Astrocyte (in vitro differentiated cells and primary cell): ENCODE data around the gene EAPP. TPM values are rescaled to one million over a fixed set of nuclear protein-coding genes. Genes with fewer than 3 reads are reported as not detected.
"Not testable (repeated sequence)": the region's sequence is repeated elsewhere in the genome, so short reads cannot be mapped to it uniquely, and the experiment has no call there.

Experiments
- DNase-seq: peaks from one replicate; pipeline ENCODE4 v3.0.0-alpha.2; 2010; ENCODE audit warnings: low read depth
- FAIRE-seq: peaks from 2 replicates; lab custom pipeline; 2011; peaks lifted over from hg19 to GRCh38; lab: Jason Lieb, UNC
- H2AFZ ChIP-seq: 2 replicates; pipeline ENCODE4 v1.6.0; 2012; ENCODE audit warnings: low read depth, low read length, inconsistent platforms
- H3K27ac ChIP-seq: 2 replicates; pipeline ENCODE4 v1.5.1; 2011; ENCODE audit warnings: low read depth, low read length, inconsistent platforms
- H3K27me3 ChIP-seq: 2 replicates; pipeline ENCODE4 v1.6.0; 2011; ENCODE audit warnings: low read length, inconsistent platforms; ENCODE audit not compliant: insufficient read depth
- H3K36me3 ChIP-seq: 2 replicates; pipeline ENCODE4 v1.5.1; 2011; ENCODE audit warnings: low read length, inconsistent platforms; ENCODE audit not compliant: insufficient read depth
- H3K4me1 ChIP-seq: 2 replicates; pipeline ENCODE4 v1.5.1; 2011; ENCODE audit warnings: low read length, inconsistent platforms; ENCODE audit not compliant: insufficient read depth
- H3K4me2 ChIP-seq: 2 replicates; pipeline ENCODE4 v1.6.0; 2012; ENCODE audit warnings: low read length, inconsistent platforms
- H3K4me3 ChIP-seq: 2 replicates; pipeline ENCODE4 v1.5.1; 2011; ENCODE audit warnings: low read depth, mild to moderate bottlenecking, low read length, inconsistent platforms; ENCODE audit not compliant: insufficient read depth
- H3K79me2 ChIP-seq: 2 replicates; pipeline ENCODE4 v1.6.0; 2012; ENCODE audit warnings: mild to moderate bottlenecking, low read length, inconsistent platforms; ENCODE audit not compliant: insufficient read depth
- H3K9ac ChIP-seq: 2 replicates; pipeline ENCODE4 v1.6.0; 2012; ENCODE audit warnings: mild to moderate bottlenecking, low read length, inconsistent platforms
- H3K9me3 ChIP-seq: 2 replicates; pipeline ENCODE4 v1.5.1; 2012; ENCODE audit warnings: low read depth, mild to moderate bottlenecking, low read length, inconsistent platforms; ENCODE audit not compliant: insufficient read depth
- H4K20me1 ChIP-seq: 2 replicates; pipeline ENCODE4 v1.6.0; 2012; ENCODE audit warnings: low read length, inconsistent platforms; ENCODE audit not compliant: insufficient read depth
- H3K27ac Mint-ChIP-seq: one replicate; pipeline ENCODE4 v1.8.0; 2021; ENCODE audit warnings: mild to moderate bottlenecking, mixed read lengths; ENCODE audit not compliant: unreplicated experiment
- H3K27me3 Mint-ChIP-seq: one replicate; pipeline ENCODE4 v1.8.0; 2021; ENCODE audit warnings: low read depth, mixed read lengths; ENCODE audit not compliant: unreplicated experiment
- H3K36me3 Mint-ChIP-seq: one replicate; pipeline ENCODE4 v1.8.0; 2021; ENCODE audit warnings: low read depth, mixed read lengths; ENCODE audit not compliant: unreplicated experiment
- H3K4me1 Mint-ChIP-seq: one replicate; pipeline ENCODE4 v1.8.0; 2021; ENCODE audit warnings: low read depth, mixed read lengths; ENCODE audit not compliant: unreplicated experiment
- H3K4me3 Mint-ChIP-seq: one replicate; pipeline ENCODE4 v1.8.0; 2021; ENCODE audit warnings: mild to moderate bottlenecking, moderate library complexity, mixed read lengths; ENCODE audit not compliant: unreplicated experiment
- H3K9me3 Mint-ChIP-seq: one replicate; pipeline ENCODE4 v1.8.0; 2021; ENCODE audit warnings: mild to moderate bottlenecking, mixed read lengths; ENCODE audit not compliant: unreplicated experiment
- EZH2 ChIP-seq: IDR thresholded peaks from 2 replicates; pipeline ENCODE4 v1.6.1; 2012; ENCODE audit warnings: mild to moderate bottlenecking, low read length, inconsistent platforms; ENCODE audit not compliant: insufficient read depth
- total RNA-seq: library from RNA; stranded (reverse); gene quantifications from 2 replicates; pipeline ENCODE4 v1.2.1, GENCODE V29; 2021
- TF ChIP-seq, protein P1 (sequence below): IDR thresholded peaks from 2 replicates; pipeline ENCODE4 v1.5.1; 2011; ENCODE audit warnings: low read depth, mild to moderate bottlenecking, inconsistent platforms, low read length, moderate library complexity; ENCODE audit not compliant: insufficient read depth

The EAPP gene
- total RNA-seq, 1 donor from 2014 or later, result 47.9 TPM

DNA sequence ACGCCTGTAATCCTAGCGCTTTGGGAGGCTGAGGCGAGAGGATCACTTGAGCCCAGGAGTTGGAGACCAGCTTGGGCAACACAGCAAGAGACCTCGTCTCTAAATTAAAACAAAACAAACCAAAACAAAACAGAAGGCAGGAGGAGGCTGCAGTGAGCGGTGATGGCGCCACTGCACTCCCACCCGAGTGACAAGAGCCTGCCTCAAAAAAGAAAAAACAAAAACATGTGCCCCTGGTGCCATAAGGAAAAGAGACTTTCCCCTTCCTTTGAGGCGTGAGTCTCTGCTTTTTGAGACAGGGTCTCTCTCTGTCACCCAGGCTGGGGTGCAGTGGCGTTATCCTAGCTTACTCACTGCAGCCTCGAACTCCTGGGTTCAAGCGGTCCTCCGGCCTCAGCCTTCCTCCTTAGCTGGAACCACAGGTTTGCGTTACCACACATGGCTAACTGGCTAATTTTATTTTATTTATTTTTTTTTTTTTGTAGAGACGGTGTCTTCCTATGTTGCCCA lies 9.0 kb upstream of the EAPP start:
- Mint-ChIP-seq H3K27ac (no peak overlapping the region), H3K4me1 (no peaks in the 10 kb centered on the region), H3K36me3 (no peaks in the 10 kb centered on the region), H3K27me3 (no peaks in the 10 kb centered on the region), H3K9me3 (no peaks in the 10 kb centered on the region), H3K4me3 (no peak overlapping the region)
- no peak overlapping the region for H3K4me2 ChIP-seq
- FAIRE-seq, result no peak
- no peaks in the 10 kb centered on the region for H3K27me3 ChIP-seq
- TF ChIP-seq, protein P1, sequence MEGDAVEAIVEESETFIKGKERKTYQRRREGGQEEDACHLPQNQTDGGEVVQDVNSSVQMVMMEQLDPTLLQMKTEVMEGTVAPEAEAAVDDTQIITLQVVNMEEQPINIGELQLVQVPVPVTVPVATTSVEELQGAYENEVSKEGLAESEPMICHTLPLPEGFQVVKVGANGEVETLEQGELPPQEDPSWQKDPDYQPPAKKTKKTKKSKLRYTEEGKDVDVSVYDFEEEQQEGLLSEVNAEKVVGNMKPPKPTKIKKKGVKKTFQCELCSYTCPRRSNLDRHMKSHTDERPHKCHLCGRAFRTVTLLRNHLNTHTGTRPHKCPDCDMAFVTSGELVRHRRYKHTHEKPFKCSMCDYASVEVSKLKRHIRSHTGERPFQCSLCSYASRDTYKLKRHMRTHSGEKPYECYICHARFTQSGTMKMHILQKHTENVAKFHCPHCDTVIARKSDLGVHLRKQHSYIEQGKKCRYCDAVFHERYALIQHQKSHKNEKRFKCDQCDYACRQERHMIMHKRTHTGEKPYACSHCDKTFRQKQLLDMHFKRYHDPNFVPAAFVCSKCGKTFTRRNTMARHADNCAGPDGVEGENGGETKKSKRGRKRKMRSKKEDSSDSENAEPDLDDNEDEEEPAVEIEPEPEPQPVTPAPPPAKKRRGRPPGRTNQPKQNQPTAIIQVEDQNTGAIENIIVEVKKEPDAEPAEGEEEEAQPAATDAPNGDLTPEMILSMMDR, result no peak
- no peak for TF ChIP-seq EZH2
- H3K27ac ChIP-seq, result no peak overlapping the region
- no peaks in the 10 kb centered on the region for H3K9me3 ChIP-seq
- no peak overlapping the region for H3K9ac ChIP-seq
- H3K4me1 ChIP-seq, result no peaks in the 10 kb centered on the region
- no peak overlapping the region for H2AFZ ChIP-seq
- H3K36me3 ChIP-seq, result no peaks in the 10 kb centered on the region
- no peak for DNase-seq
- no peaks in the 10 kb centered on the region for H4K20me1 ChIP-seq
- H3K79me2 ChIP-seq, result no peaks in the 10 kb centered on the region
- no peak overlapping the region for H3K4me3 ChIP-seq

DNA sequence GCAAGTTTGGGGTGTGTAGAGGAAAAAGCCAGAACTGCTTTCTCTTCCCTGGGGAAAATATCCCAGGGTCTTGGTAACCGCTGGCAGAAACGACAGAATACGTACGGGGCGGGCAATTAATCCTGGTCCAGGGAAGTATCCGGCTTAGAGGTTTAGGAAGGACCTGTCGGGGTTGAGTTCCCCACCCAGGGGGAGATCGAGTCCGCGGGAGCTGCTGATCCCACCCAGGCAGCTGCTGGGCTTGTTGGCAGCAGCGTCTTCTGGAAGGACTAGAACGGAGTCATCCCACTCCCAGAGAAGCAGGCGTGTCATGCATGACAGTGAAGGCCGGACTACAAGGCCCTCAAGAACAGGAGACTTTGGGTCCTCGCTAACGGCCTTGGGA lies 7.6 kb upstream of the EAPP start:
- FAIRE-seq, DNase-seq: not testable (repeated sequence)

DNA sequence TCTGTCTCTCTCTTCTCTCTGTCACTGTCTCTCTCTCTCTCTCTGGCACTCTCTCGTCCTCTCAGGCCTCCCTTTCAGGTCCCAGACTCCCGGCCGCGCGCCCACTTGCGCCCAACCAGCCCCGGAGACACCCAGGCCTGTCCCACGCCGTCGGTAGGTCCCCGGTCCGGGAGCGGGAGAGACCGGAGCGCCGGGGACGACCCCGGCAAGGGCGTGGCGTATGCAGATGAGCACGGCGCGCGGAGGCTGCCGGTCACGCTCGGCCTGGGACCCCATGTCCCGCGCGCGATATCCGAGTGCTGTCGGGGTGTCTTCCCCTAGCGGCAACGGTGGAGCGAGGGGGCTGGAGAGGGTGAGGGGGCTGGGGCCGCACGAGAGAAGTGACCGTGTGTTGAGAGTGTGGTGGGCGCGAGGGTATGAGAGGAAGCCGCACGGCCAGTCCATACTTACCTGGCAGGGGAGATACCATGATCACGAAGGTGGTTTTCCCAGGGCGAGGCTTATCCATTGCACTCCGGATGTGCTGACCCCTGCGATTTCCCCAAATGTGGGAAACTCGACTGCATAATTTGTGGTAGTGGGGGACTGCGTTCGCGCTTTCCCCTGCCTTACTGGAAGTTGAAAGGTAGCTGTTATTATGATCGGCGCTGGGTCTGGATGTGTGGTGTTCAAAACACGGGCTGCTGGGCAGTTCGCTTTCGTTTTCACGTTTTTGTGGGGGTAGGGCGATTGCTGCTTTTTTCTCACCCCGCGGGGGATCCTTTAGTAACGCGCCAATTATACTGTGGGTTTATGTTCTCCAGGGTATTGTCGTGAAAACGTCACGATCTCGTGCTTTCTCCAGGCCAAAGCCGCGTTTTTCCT lies 7.0 kb upstream of the EAPP start:
- H3K27me3 Mint-ChIP-seq, H3K36me3 ChIP-seq, DNase-seq, H3K4me3 ChIP-seq, H3K9me3 ChIP-seq, H3K4me3 Mint-ChIP-seq, H3K9ac ChIP-seq, H4K20me1 ChIP-seq, H3K4me1 ChIP-seq, H3K4me1 Mint-ChIP-seq, H3K27ac Mint-ChIP-seq, H2AFZ ChIP-seq, H3K4me2 ChIP-seq, H3K79me2 ChIP-seq, H3K9me3 Mint-ChIP-seq, H3K27ac ChIP-seq, H3K27me3 ChIP-seq, H3K36me3 Mint-ChIP-seq: not testable (repeated sequence)
- FAIRE-seq, result peak; percentile 91

More for the DNA sequence above, 7.6 kb upstream of the EAPP start:
- H3K4me2 ChIP-seq, H3K4me1 Mint-ChIP-seq, H3K4me3 Mint-ChIP-seq, H3K79me2 ChIP-seq, H3K4me3 ChIP-seq, H3K27me3 ChIP-seq, H2AFZ ChIP-seq, H3K9me3 Mint-ChIP-seq, H3K9me3 ChIP-seq, H3K27ac ChIP-seq, H4K20me1 ChIP-seq, H3K4me1 ChIP-seq, H3K9ac ChIP-seq, H3K27me3 Mint-ChIP-seq, H3K36me3 ChIP-seq, H3K27ac Mint-ChIP-seq, H3K36me3 Mint-ChIP-seq: not testable (repeated sequence)

DNA sequence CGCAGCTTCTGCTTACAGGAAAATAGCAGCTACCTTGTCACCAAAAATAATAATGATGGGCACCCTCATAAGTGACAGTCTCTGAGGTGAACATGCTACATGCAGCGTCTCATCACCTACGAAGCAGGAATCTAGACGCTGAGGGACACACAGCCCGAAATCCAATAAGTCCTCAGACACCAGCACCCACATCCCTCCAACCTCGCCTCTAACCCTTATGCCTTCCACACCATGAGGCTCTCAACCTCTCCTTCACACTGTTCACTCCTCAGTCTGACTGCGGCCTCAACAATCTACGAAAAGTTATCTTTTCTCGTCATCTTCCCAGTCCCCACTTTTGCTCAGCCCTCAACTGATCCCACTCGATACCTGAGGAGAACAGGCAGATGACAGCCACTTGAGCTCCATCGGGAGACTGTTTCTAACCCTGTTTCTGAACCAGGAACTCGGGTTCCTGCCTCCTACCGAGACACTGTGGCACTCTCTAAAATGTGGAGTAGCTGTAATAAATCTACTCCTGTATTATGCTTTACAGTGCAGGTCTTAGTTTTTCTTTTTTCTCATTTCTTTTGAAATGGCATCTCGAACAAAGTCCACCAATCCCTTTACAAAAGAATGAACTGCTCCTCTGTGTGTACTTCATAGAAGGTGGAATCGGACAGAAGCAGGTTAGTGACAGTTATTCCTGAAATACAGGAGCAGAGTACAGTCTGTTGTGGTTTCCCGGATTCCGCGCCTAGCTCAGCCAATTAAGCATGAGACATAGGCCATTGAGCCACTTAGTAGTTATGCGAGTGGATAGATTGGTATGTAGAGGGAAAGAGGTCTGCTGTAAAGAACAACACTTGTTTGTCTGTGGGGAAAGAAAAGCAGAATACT lies 919 bp upstream of the EAPP start:
- H3K9ac ChIP-seq, result peak overlapping the region; percentile 95
- Mint-ChIP-seq H3K4me3 (peak overlapping the region; percentile 100), H3K27ac (peak overlapping the region; percentile 100), H3K4me1 (peaks cover 19% of the 10 kb centered on the region)
- not testable (repeated sequence) for H3K36me3 ChIP-seq, H2AFZ ChIP-seq, FAIRE-seq, H3K9me3 Mint-ChIP-seq, DNase-seq, H3K36me3 Mint-ChIP-seq, H3K9me3 ChIP-seq, H3K27me3 ChIP-seq, H3K27me3 Mint-ChIP-seq, H4K20me1 ChIP-seq
- H3K4me3 ChIP-seq, result peak overlapping the region; percentile 79
- peaks cover 24% of the 10 kb centered on the region for H3K4me1 ChIP-seq
- peak overlapping the region; percentile 81 for H3K4me2 ChIP-seq
- H3K27ac ChIP-seq, result peak overlapping the region; percentile 44
- H3K79me2 ChIP-seq, result peaks cover 29% of the 10 kb centered on the region
